ENCODE results near the gene BHLHE23. TPM values are rescaled to one million over a fixed set of nuclear protein-coding genes. Genes with fewer than 3 reads are reported as not detected.

The BHLHE23 gene
- total RNA-seq = not detected in 2 replicates

- peaks cover 63% of the 10 kb centered on the region for H3K27me3 Mint-ChIP-seq
- H3K4me3 Mint-ChIP-seq = no peak within 1 kb of the TSS
- intact Hi-C loops (cut with micrococcal nuclease) = loop anchor here (5.0 kb wide), 2 partner anchors 171 to 184 kb away; no protein-coding TSS in a partner anchor
- H3K9me3 Mint-ChIP-seq = no peaks in the 10 kb centered on the region
- peaks cover 7% of the 10 kb centered on the region for H3K4me1 Mint-ChIP-seq
- H3K36me3 Mint-ChIP-seq (ENCODE audit: low read depth) = no peaks in the 10 kb centered on the region
- peak within 1 kb of the TSS; percentile 72 for H3K27ac Mint-ChIP-seq
- peak; percentile 65 for DNase-seq
Observed at GRCh38 chr20:63006540-63007359, at the start of gene BHLHE23. Gene BHLHE23 (minus strand): TSS chr20:63006964. CDS start chr20:63006774, 190 bp downstream.

GRCh38 chr20:63055575-63056235 is 48.9 kb upstream of the BHLHE23 start:
- Mint-ChIP-seq H3K27ac (no peak overlapping the region), H3K27me3 (no peaks in the 10 kb centered on the region), H3K36me3 (ENCODE audit: low read depth) (no peaks in the 10 kb centered on the region), H3K4me3 (no peak overlapping the region), H3K4me1 (no peaks in the 10 kb centered on the region), H3K9me3 (no peaks in the 10 kb centered on the region)
- DNase-seq = no peak
- intact Hi-C loops (cut with micrococcal nuclease) = no loop called here

GRCh38 chr20:63054681-63055240 is 48.0 kb upstream of the BHLHE23 start:
- intact Hi-C loops (cut with micrococcal nuclease) = no loop called here
- DNase-seq = no peak

GRCh38 chr20:63054103-63054474 is 47.3 kb upstream of the BHLHE23 start:
- Mint-ChIP-seq H3K27ac (no peak overlapping the region), H3K4me1 (no peaks in the 10 kb centered on the region), H3K4me3 (no peak overlapping the region), H3K36me3 (ENCODE audit: low read depth) (no peaks in the 10 kb centered on the region), H3K27me3 (no peaks in the 10 kb centered on the region), H3K9me3 (no peaks in the 10 kb centered on the region)
- intact Hi-C loops (cut with micrococcal nuclease) = no loop called here
- no peak for DNase-seq

More at GRCh38 chr20:63054681-63055240, 48.0 kb upstream of the BHLHE23 start:
- no peaks in the 10 kb centered on the region for H3K36me3 Mint-ChIP-seq (ENCODE audit: low read depth)
- H3K4me3 Mint-ChIP-seq = no peak overlapping the region
- H3K9me3 Mint-ChIP-seq = no peaks in the 10 kb centered on the region
- no peaks in the 10 kb centered on the region for H3K27me3 Mint-ChIP-seq
- H3K4me1 Mint-ChIP-seq = no peaks in the 10 kb centered on the region
- H3K27ac Mint-ChIP-seq = no peak overlapping the region

- H3K36me3 Mint-ChIP-seq (ENCODE audit: low read depth) = no peaks in the 10 kb centered on the region
- H3K4me3 Mint-ChIP-seq = no peak overlapping the region
- H3K27me3 Mint-ChIP-seq = no peaks in the 10 kb centered on the region
- intact Hi-C loops (cut with micrococcal nuclease) = no loop called here
- no peak overlapping the region for H3K27ac Mint-ChIP-seq
- DNase-seq = no peak
- H3K4me1 Mint-ChIP-seq = no peaks in the 10 kb centered on the region
- H3K9me3 Mint-ChIP-seq = no peaks in the 10 kb centered on the region
Observed at GRCh38 chr20:63053432-63054102, 46.8 kb upstream of the BHLHE23 start.

- H3K4me1 Mint-ChIP-seq = no peaks in the 10 kb centered on the region
- no peak for DNase-seq
- no peaks in the 10 kb centered on the region for H3K36me3 Mint-ChIP-seq (ENCODE audit: low read depth)
- intact Hi-C loops (cut with micrococcal nuclease) = no loop called here
- H3K9me3 Mint-ChIP-seq = no peaks in the 10 kb centered on the region
- no peaks in the 10 kb centered on the region for H3K27me3 Mint-ChIP-seq
- no peak overlapping the region for H3K27ac Mint-ChIP-seq
- no peak overlapping the region for H3K4me3 Mint-ChIP-seq
Observed at GRCh38 chr20:63052571-63053431, 46.0 kb upstream of the BHLHE23 start.

GRCh38 chr20:63051911-63052310 is 45.1 kb upstream of the BHLHE23 start:
- H3K27me3 Mint-ChIP-seq = no peaks in the 10 kb centered on the region
- no peaks in the 10 kb centered on the region for H3K4me1 Mint-ChIP-seq
- intact Hi-C loops (cut with micrococcal nuclease) = no loop called here
- H3K36me3 Mint-ChIP-seq (ENCODE audit: low read depth) = no peaks in the 10 kb centered on the region
- H3K27ac Mint-ChIP-seq = no peak overlapping the region
- H3K9me3 Mint-ChIP-seq = no peaks in the 10 kb centered on the region
- no peak for DNase-seq
- H3K4me3 Mint-ChIP-seq = no peak overlapping the region

- intact Hi-C loops (cut with micrococcal nuclease) = no loop called here
- DNase-seq = no peak
- Mint-ChIP-seq H3K4me1 (no peaks in the 10 kb centered on the region), H3K9me3 (no peaks in the 10 kb centered on the region), H3K36me3 (ENCODE audit: low read depth) (no peaks in the 10 kb centered on the region), H3K4me3 (no peak overlapping the region), H3K27ac (no peak overlapping the region), H3K27me3 (no peaks in the 10 kb centered on the region)
Observed at GRCh38 chr20:63051186-63051860, 44.6 kb upstream of the BHLHE23 start.

GRCh38 chr20:63050406-63050805 is 43.6 kb upstream of the BHLHE23 start:
- Mint-ChIP-seq H3K9me3 (no peaks in the 10 kb centered on the region), H3K27me3 (no peaks in the 10 kb centered on the region), H3K4me3 (no peak overlapping the region), H3K27ac (no peak overlapping the region), H3K4me1 (no peaks in the 10 kb centered on the region), H3K36me3 (ENCODE audit: low read depth) (no peaks in the 10 kb centered on the region)
- intact Hi-C loops (cut with micrococcal nuclease) = no loop called here
- no peak for DNase-seq

GRCh38 chr20:63049561-63050221 is 42.9 kb upstream of the BHLHE23 start:
- Mint-ChIP-seq H3K27me3 (no peaks in the 10 kb centered on the region), H3K9me3 (no peaks in the 10 kb centered on the region), H3K27ac (no peak overlapping the region), H3K4me1 (no peaks in the 10 kb centered on the region), H3K36me3 (ENCODE audit: low read depth) (no peaks in the 10 kb centered on the region), H3K4me3 (no peak overlapping the region)
- intact Hi-C loops (cut with micrococcal nuclease) = no loop called here
- DNase-seq = no peak

GRCh38 chr20:63049191-63049518 is 42.4 kb upstream of the BHLHE23 start:
- DNase-seq = no peak
- no peaks in the 10 kb centered on the region for H3K27me3 Mint-ChIP-seq
- intact Hi-C loops (cut with micrococcal nuclease) = no loop called here
- H3K36me3 Mint-ChIP-seq (ENCODE audit: low read depth) = no peaks in the 10 kb centered on the region
- H3K4me3 Mint-ChIP-seq = no peak overlapping the region
- H3K27ac Mint-ChIP-seq = no peak overlapping the region
- no peaks in the 10 kb centered on the region for H3K4me1 Mint-ChIP-seq
- no peaks in the 10 kb centered on the region for H3K9me3 Mint-ChIP-seq

- H3K27ac Mint-ChIP-seq = no peak overlapping the region
- no peaks in the 10 kb centered on the region for H3K27me3 Mint-ChIP-seq
- no peak for DNase-seq
- no peaks in the 10 kb centered on the region for H3K4me1 Mint-ChIP-seq
- intact Hi-C loops (cut with micrococcal nuclease) = no loop called here
- H3K36me3 Mint-ChIP-seq (ENCODE audit: low read depth) = no peaks in the 10 kb centered on the region
- no peaks in the 10 kb centered on the region for H3K9me3 Mint-ChIP-seq
- H3K4me3 Mint-ChIP-seq = no peak overlapping the region
Observed at GRCh38 chr20:63048516-63049190, 41.9 kb upstream of the BHLHE23 start.
